ENCODE measurements around the gene MYO15A. TPM values are rescaled to one million over a fixed set of nuclear protein-coding genes. Genes with fewer than 3 reads are reported as not detected.

MYO15A gene
- total RNA-seq, 1 experiment from 2014 or later: 0.36 TPM

Other genes starting within 250 kb of the MYO15A start
- gene TOM1L2, start 136.4 kb upstream of the MYO15A start, total RNA-seq (2021; ENCODE audit: unreplicated experiment): 45.2 TPM
- gene DRC3, start 135.9 kb upstream of the MYO15A start, total RNA-seq (2021; ENCODE audit: unreplicated experiment): 3.6 TPM
- 22.3 TPM for gene ATPAF2, start 69.6 kb upstream of the MYO15A start, total RNA-seq (2021; ENCODE audit: unreplicated experiment)
- 11.1 TPM for gene GID4, start 69.3 kb upstream of the MYO15A start, total RNA-seq (2021; ENCODE audit: unreplicated experiment)
- 42.0 TPM for gene DRG2, start 20.8 kb upstream of the MYO15A start, total RNA-seq (2021; ENCODE audit: unreplicated experiment)
- 94.5 TPM for gene ALKBH5, start 75.1 kb downstream of the MYO15A start, total RNA-seq (2021; ENCODE audit: unreplicated experiment)
- 18.4 TPM for gene LLGL1, start 116.9 kb downstream of the MYO15A start, total RNA-seq (2021; ENCODE audit: unreplicated experiment)
- 207 TPM for gene FLII, start 150.0 kb downstream of the MYO15A start, total RNA-seq (2021; ENCODE audit: unreplicated experiment)
- 11.2 TPM for gene MIEF2, start 151.9 kb downstream of the MYO15A start, total RNA-seq (2021; ENCODE audit: unreplicated experiment)
- gene TOP3A, start 206.2 kb downstream of the MYO15A start, total RNA-seq (2021; ENCODE audit: unreplicated experiment): 49.3 TPM
- 24.9 TPM for gene SMCR8, start 206.5 kb downstream of the MYO15A start, total RNA-seq (2021; ENCODE audit: unreplicated experiment)

Data from Panc1 (cell line).